Prostate gland (tissue), 2 donors: Measurements from ENCODE around the gene VSIR.

Experiments used
- CTCF ChIP-seq, 4 experiments: fragments of 200-600 bp in 2 of 4; fragments of 450-650 bp in 2 of 4; sonication (generic) in 2 of 4; IDR thresholded peaks; 1 replicate in 3 of 4; 2 replicates in 1 of 4; pipeline ENCODE4 v1.5.1; 2016 to 2019; ENCODE audit warnings: antibody characterized with exemption in 4 of 4, mild to moderate bottlenecking in 2 of 4, moderate library complexity in 2 of 4
- POLR2A ChIP-seq: fragments of 450-650 bp; IDR thresholded peaks from one replicate; pipeline ENCODE4 v1.6.1; 2016; ENCODE audit warnings: antibody characterized with exemption, mild to moderate bottlenecking
- POLR2AphosphoS5 ChIP-seq: sonication (generic); formaldehyde crosslinking; IDR thresholded peaks from one replicate; pipeline ENCODE4 v1.6.1; 2017; ENCODE audit warnings: antibody characterized with exemption

DNA sequence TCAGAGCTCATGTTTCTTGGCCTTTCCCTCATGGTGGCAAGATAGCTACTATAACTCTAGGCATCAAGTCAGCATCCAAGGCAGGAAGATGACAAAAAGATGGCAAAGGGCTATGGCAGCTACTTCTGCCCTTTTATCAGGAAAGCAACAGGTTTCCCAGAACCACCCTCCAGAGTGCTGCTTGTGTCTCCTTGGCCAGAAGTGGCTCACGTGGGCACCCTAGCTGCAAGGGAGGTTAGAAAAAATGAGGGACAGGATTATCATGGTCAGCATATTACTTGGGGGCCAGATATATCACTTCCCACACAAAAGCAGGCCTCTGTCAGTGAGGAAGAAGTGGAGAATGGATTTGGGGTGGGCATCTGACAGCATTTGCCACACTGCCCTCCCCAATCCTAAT, 29.5 kb downstream of the VSIR start:
- TF ChIP-seq POLR2AphosphoS5 (no peak), POLR2A (no peak), CTCF (IDR thresholded peaks at IDR 0.05) (no peak)
